HL-60 (cell line): Measurements from ENCODE around the gene MAP7.

ENCODE experiments used
- CTCF ChIP-seq: IDR thresholded peaks from one replicate; pipeline ENCODE4 v1.5.1; 2011; ENCODE audit warnings: low read length, control low read depth, inconsistent platforms; ENCODE audit not compliant: insufficient read depth
- POLR2AphosphoS5 ChIP-seq: IDR thresholded peaks from 2 replicates; pipeline ENCODE4 v1.6.1; 2012; ENCODE audit warnings: low read depth

GRCh38 chr6:136501096-136501495 is 49.1 kb downstream of the MAP7 start:
- TF ChIP-seq CTCF (no peak), POLR2AphosphoS5 (no peak)
